Loucy (cell line): ENCODE results near the gene ASB4.

Experiments used
- EZH2phosphoT487 ChIP-seq: fragments of 200-600 bp; IDR thresholded peaks from 2 replicates; pipeline ENCODE4 v1.6.1; 2018; ENCODE audit warnings: antibody characterized with exemption, mild to moderate bottlenecking, moderate library complexity, borderline replicate concordance
- TF ChIP-seq, protein P1 (sequence below): fragments of 200-600 bp; sonication (generic); conservative IDR thresholded peaks from 2 replicates; pipeline ENCODE4 v1.5.1; 2014; ENCODE audit warnings: mild to moderate bottlenecking, antibody characterized with exemption, low read length

DNA sequence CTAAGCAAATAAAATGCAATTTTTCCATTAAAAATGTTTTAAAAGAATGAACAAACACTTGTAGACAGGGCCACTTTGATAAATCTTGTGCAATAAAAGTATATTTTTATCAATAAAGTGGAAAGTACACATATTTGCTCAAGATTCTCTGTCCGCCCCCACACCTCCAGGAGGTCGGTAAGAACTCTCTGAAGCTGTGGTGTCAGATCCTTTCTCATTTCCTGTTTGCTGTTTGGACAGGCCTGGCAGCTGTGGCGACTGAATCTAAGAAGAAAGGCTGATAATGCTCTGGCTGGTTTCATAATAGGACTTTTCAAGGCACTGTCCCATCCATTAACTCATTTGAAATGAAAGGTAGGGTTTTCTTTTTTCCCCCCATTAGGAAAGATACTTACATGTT, 15.3 kb upstream of the ASB4 start:
- TF ChIP-seq, protein P1, sequence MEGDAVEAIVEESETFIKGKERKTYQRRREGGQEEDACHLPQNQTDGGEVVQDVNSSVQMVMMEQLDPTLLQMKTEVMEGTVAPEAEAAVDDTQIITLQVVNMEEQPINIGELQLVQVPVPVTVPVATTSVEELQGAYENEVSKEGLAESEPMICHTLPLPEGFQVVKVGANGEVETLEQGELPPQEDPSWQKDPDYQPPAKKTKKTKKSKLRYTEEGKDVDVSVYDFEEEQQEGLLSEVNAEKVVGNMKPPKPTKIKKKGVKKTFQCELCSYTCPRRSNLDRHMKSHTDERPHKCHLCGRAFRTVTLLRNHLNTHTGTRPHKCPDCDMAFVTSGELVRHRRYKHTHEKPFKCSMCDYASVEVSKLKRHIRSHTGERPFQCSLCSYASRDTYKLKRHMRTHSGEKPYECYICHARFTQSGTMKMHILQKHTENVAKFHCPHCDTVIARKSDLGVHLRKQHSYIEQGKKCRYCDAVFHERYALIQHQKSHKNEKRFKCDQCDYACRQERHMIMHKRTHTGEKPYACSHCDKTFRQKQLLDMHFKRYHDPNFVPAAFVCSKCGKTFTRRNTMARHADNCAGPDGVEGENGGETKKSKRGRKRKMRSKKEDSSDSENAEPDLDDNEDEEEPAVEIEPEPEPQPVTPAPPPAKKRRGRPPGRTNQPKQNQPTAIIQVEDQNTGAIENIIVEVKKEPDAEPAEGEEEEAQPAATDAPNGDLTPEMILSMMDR, result no peak
- no peak for TF ChIP-seq EZH2phosphoT487
